H1 (cell line): ENCODE measurements around the gene MTMR10.

Experiments used
- NRF1 ChIP-seq: IDR thresholded peaks from 2 replicates; pipeline ENCODE4 v1.6.1; 2011; ENCODE audit warnings: mild to moderate bottlenecking, low read depth, low read length, improper control_type of control experiment
- POLR2A ChIP-seq, 2 experiments: IDR thresholded peaks; 1 replicate in 1 of 2; 2 replicates in 1 of 2; pipeline ENCODE4 v1.6.1; 2011; ENCODE audit warnings: low read depth in 2 of 2, low read length in 2 of 2, mild to moderate bottlenecking in 2 of 2; ENCODE audit errors: control extremely low read depth in 1 of 2
- POLR2AphosphoS5 ChIP-seq: IDR thresholded peaks from 2 replicates; pipeline ENCODE4 v1.6.1; 2011; ENCODE audit warnings: low read depth, low read length
- RAD21 ChIP-seq, 2 experiments: IDR thresholded peaks in 1 of 2; conservative IDR thresholded peaks in 1 of 2; 2 replicates each; pipeline ENCODE4 v1.6.1; 2011; ENCODE audit warnings: low read depth in 2 of 2, low read length in 2 of 2, improper control_type of control experiment in 1 of 2, inconsistent platforms in 1 of 2, mild to moderate bottlenecking in 1 of 2, moderate library complexity in 1 of 2
- RFX5 ChIP-seq: IDR thresholded peaks from 2 replicates; pipeline ENCODE4 v1.6.1; 2011; ENCODE audit warnings: low read depth, low read length, improper control_type of control experiment, borderline replicate concordance
- SIN3A ChIP-seq, 2 experiments: IDR thresholded peaks in 1 of 2; conservative IDR thresholded peaks in 1 of 2; 2 replicates each; pipeline ENCODE4 v1.6.1; 2011 to 2012; ENCODE audit warnings: low read length in 2 of 2, improper control_type of control experiment in 1 of 2, low read depth in 1 of 2, mild to moderate bottlenecking in 1 of 2
- TAF1 ChIP-seq: IDR thresholded peaks from 2 replicates; pipeline ENCODE4 v1.6.1; 2011; ENCODE audit warnings: mild to moderate bottlenecking, low read depth, low read length
- YY1 ChIP-seq: IDR thresholded peaks from 2 replicates; pipeline ENCODE4 v1.6.1; 2011; ENCODE audit warnings: low read depth, mild to moderate bottlenecking, low read length
- TF ChIP-seq, protein P1 (sequence below), 3 experiments: IDR thresholded peaks; 1 replicate in 2 of 3; 2 replicates in 1 of 3; pipeline versions ENCODE4 v1.5.1 to v1.6.1; 2011; ENCODE audit warnings: low read length in 3 of 3, mild to moderate bottlenecking in 3 of 3, inconsistent platforms in 2 of 3, low read depth in 1 of 3, moderate library complexity in 1 of 3; ENCODE audit not compliant: insufficient read depth in 1 of 3; ENCODE audit errors: control extremely low read depth in 1 of 3

DNA sequence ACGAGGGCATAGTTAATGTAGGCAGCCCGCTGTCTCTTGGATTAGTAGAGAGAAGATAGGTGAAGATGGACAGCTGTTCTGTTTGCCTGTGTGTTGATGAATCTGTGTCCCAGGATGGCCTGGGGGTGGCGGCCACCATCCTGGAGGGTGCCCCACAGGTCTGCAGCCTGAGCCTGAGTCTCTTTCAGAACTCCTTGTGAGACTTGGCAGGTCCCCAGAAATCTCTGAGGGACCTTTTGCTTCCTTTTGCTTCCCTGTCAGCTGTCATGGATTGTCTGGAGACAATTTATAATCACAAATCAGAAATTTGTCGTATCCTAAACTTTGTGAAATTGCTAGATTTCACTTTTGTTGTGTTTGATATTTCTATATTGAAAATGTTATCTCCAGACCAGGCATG, 70.3 kb downstream of the MTMR10 start:
- TF ChIP-seq SIN3A (conservative IDR thresholded peaks at IDR 0.05 in 1 of 2, IDR thresholded peaks at IDR 0.05 in 1 of 2; ENCODE audit: low read depth in 1 of 2, low read length in 2 of 2) (no peak), TAF1 (no peak), POLR2A (IDR thresholded peaks at IDR 0.05; ENCODE audit: control extremely low read depth in 1 of 2, low read depth in 2 of 2, low read length in 2 of 2) (no peak), RAD21 (IDR thresholded peaks at IDR 0.05 in 1 of 2, conservative IDR thresholded peaks at IDR 0.05 in 1 of 2; ENCODE audit: low read depth in 2 of 2, low read length in 2 of 2) (no peak), RFX5 (no peak), YY1 (no peak), POLR2AphosphoS5 (no peak), NRF1 (no peak)
- TF ChIP-seq, protein P1, sequence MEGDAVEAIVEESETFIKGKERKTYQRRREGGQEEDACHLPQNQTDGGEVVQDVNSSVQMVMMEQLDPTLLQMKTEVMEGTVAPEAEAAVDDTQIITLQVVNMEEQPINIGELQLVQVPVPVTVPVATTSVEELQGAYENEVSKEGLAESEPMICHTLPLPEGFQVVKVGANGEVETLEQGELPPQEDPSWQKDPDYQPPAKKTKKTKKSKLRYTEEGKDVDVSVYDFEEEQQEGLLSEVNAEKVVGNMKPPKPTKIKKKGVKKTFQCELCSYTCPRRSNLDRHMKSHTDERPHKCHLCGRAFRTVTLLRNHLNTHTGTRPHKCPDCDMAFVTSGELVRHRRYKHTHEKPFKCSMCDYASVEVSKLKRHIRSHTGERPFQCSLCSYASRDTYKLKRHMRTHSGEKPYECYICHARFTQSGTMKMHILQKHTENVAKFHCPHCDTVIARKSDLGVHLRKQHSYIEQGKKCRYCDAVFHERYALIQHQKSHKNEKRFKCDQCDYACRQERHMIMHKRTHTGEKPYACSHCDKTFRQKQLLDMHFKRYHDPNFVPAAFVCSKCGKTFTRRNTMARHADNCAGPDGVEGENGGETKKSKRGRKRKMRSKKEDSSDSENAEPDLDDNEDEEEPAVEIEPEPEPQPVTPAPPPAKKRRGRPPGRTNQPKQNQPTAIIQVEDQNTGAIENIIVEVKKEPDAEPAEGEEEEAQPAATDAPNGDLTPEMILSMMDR (IDR thresholded peaks at IDR 0.05; ENCODE audit: control extremely low read depth in 1 of 3, insufficient read depth in 1 of 3, low read depth in 1 of 3, low read length in 3 of 3) = no peak
